HG03095 (cell line): ENCODE results near the gene KCNK17.

Source experiments
- ATAC-seq: cut with Tn5 transposase; IDR thresholded peaks from one replicate; pipeline ENCODE4 v1.9.1; 2021; ENCODE audit warnings: moderate library complexity; ENCODE audit not compliant: unreplicated experiment

Gene KCNK17

GRCh38 chr6:39274471-39274870 is 39.7 kb downstream of the KCNK17 start:
- no peak for ATAC-seq

DNA sequence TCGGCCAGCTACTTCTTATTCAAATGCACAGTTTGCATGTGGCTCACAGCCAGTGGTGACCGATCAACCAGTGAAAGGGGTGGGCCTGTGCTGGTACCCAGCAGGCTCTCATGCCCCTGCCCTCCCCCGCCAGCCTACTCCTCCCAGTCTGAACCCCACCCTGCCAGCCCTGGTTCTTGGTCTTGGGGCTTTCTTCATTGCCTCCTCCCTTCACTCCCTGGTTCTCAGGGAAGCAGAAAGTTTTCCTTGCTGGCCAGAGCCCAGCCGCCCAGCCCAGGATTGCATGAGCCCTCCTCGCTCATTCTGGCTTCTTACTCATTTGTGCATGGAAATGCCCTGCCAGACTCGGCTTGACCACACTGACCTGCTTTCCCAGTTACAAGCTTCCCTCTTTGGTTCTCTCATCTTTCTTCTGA is 40.8 kb downstream of the KCNK17 start:
- no peak for ATAC-seq

DNA sequence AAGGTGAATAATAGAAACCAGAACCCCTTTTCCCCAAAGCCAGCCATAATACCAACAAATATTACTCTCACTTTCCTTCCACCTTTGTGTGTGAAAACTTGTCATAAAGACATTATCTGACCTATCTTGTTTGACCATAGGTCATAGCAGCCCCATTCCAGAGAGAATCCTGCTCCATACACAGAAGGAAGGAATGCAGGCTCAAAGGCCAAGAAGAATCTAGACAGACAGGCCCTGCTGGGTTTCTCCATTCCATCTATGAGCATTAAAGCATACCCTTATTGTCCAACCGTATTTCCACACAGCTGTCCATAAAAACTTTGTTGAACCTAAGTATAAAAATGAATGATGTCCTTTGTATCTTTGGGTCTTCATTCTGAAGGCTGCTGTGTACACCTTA is 44.3 kb downstream of the KCNK17 start:
- ATAC-seq: no peak

DNA sequence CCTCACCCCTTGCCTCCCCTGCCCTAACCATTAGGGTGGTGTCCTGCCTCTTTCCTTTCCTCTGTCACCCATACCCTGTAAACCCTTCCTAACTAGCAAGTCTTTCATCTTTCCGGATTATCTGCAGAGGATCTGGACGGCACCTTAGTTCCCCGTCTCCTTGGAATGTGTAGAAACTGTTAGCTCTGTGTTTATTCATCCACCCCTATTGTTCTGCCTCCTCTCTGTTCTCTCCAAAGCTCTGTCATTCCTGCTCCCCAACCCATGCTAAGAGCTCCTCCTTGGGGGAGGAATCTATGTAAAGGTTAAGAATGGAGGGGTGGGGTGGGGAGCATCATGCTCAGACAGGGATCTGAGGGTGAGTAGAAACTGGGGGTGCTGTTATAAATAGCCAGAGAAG is 45.5 kb downstream of the KCNK17 start:
- ATAC-seq: no peak

GRCh38 chr6:39268171-39268570 is 46.0 kb downstream of the KCNK17 start:
- ATAC-seq: no peak

GRCh38 chr6:39266782-39267355 is 47.4 kb downstream of the KCNK17 start:
- ATAC-seq: no peak

GRCh38 chr6:39266375-39266774 is 47.8 kb downstream of the KCNK17 start:
- no peak for ATAC-seq

GRCh38 chr6:39263303-39264037 is 50.7 kb downstream of the KCNK17 start:
- ATAC-seq: no peak

DNA sequence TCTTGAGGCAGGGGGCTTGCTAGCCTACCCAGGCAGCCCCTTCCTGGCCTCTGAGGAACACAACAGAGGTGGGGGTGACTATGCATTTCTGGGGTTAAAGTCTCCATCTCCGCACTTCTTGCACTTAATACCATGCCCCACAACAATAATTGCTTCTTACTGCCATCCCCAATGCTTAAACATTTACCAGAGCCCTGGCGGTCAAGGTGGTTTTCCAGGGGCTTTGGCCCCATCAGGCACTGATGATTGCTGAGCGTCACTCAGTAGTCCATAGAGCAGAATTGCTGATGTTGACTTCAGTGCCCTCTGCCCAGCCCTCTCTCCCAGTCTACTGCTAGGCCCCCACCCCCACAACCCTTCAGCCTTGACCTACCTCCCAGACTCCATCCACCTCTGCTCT is 52.5 kb downstream of the KCNK17 start:
- ATAC-seq: no peak

GRCh38 chr6:39260953-39261352 is 53.3 kb downstream of the KCNK17 start:
- no peak for ATAC-seq

- no peak for ATAC-seq
Observed at GRCh38 chr6:39260456-39260855, 53.8 kb downstream of the KCNK17 start.

GRCh38 chr6:39256294-39256940 is 57.8 kb downstream of the KCNK17 start:
- ATAC-seq: no peak

DNA sequence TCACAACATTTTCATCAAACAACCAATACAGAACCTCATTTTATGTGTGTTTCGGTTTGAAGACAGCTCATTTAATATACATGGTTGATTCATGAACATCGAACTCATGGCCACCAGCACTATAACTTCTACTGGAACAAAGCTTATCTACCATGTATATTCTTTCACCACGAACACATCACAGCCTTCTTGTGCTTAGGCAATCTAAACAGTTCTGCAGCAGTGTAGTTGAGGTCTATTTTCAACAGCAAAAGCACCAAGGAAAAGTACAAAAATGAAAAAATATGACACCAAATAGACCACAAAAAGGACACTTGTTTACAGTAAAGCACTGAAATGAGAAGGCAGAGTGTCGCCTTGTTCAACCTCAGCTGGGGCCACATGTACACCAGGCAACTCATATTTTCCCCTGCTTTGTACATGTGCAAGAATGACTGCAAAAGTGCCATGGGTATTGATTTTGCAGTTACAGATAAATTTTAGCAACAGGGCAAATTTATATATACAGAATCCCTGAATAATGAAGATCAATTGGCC is 59.2 kb downstream of the KCNK17 start:
- no peak for ATAC-seq

GRCh38 chr6:39251406-39251805 is 62.8 kb downstream of the KCNK17 start:
- ATAC-seq: no peak

DNA sequence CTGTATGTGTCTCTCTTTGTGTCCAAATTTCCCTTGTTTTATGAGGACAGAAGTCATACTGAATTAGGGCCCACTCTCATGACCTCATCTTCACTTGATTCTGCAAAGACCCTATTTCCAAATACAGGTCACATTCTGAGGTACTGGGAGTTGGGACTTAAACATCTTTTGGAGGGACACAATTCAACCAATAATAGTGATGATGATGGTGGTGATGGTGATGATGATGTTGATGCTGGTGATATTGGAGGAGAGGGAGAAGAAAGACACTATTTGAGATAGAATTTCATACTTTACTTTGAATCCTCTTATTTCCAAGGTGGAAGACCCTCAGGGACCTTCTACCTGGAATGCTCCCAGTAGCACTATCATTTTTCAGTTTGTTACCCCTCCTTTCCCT is 63.7 kb downstream of the KCNK17 start:
- ATAC-seq: no peak

DNA sequence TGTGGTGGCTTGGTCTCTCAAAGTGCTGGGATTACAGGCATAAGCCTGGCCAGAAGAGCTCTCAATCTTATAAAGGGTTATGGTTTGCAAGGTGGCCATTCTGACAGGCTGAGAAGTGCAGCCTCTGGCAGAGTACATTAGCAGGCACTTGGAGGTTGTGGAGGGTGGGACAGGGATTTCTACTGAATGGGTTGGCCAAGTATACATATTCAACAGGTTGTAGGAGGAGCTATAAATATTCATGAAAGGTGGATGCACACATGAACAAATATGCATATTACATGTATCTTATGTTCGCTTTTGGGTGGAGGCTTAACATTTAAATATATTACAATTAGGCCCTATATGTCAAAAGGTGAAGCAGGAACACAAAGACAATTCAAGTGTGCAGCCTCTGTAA is 64.9 kb downstream of the KCNK17 start:
- ATAC-seq: no peak
